Hepatocyte (in vitro differentiated cells): ENCODE data around the gene SLC6A4.

Source experiments
- EZH2 ChIP-seq: fragments of 200-600 bp; sonication (generic); IDR thresholded peaks from 2 replicates; pipeline ENCODE4 v1.6.1; 2016; ENCODE audit warnings: antibody characterized with exemption, mild to moderate bottlenecking, borderline replicate concordance
- TF ChIP-seq, protein P1 (sequence below): fragments of 200-600 bp; sonication (generic); IDR thresholded peaks from 2 replicates; pipeline ENCODE4 v1.5.1; 2016; ENCODE audit warnings: antibody characterized with exemption, mild to moderate bottlenecking; ENCODE audit not compliant: poor library complexity

DNA sequence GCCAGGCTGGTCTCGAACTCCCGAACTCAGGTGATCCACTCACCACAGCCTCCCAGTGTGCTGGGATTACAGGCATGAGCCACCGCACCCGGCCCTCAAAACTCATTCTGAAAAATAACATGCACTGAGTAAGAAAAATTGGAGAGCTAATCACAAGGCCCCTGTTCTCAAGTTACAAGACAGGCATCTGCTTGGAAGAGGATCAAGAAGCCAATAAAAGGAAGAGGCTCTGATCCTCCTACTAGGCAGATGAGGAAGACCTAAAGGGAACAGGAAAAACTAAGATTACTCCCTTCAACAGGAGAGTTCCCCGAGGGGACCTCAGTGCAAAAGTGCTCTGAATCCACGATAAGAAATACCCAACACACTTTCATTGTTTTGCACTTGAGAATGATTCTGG lies 37.9 kb upstream of the SLC6A4 start:
- no peak for TF ChIP-seq EZH2
- TF ChIP-seq, protein P1, sequence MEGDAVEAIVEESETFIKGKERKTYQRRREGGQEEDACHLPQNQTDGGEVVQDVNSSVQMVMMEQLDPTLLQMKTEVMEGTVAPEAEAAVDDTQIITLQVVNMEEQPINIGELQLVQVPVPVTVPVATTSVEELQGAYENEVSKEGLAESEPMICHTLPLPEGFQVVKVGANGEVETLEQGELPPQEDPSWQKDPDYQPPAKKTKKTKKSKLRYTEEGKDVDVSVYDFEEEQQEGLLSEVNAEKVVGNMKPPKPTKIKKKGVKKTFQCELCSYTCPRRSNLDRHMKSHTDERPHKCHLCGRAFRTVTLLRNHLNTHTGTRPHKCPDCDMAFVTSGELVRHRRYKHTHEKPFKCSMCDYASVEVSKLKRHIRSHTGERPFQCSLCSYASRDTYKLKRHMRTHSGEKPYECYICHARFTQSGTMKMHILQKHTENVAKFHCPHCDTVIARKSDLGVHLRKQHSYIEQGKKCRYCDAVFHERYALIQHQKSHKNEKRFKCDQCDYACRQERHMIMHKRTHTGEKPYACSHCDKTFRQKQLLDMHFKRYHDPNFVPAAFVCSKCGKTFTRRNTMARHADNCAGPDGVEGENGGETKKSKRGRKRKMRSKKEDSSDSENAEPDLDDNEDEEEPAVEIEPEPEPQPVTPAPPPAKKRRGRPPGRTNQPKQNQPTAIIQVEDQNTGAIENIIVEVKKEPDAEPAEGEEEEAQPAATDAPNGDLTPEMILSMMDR = no peak
